Measurements from ENCODE around the gene SPRED1. TPM values are rescaled to one million over a fixed set of nuclear protein-coding genes. Genes with fewer than 3 reads are reported as not detected.

Gene SPRED1
- total and polyA plus RNA-seq, 2 of the 4 experiments (the other 2 are of a cell fraction) = 6.6 to 17.9 TPM

- H3K4ac ChIP-seq (ENCODE audit: low read depth, low read length) = no peak overlapping the region
- H2AFZ ChIP-seq (replicated peaks; ENCODE audit: low read length, poor library complexity) = no peak overlapping the region
- whole genome bisulfite sequencing, 2 experiments (ENCODE audit: extremely low coverage in 2 of 2, insufficient read length in 1 of 2) = no CpG with 5 or more reads among the region's 3 CpGs
- no peak overlapping the region for H4K91ac ChIP-seq (ENCODE audit: insufficient read depth, low read depth, low read length)
- H2BK15ac ChIP-seq (ENCODE audit: low read depth, low read length) = no peak overlapping the region
- H2BK120ac ChIP-seq (ENCODE audit: low read depth, low read length) = no peak overlapping the region
- no peak overlapping the region for H3K9ac ChIP-seq (ENCODE audit: low read depth, low read length)
- peaks cover 33% of the 10 kb centered on the region; the same call in 1 of the 2 replicates for H4K20me1 ChIP-seq (ENCODE audit: insufficient read depth, low read length)
- ATAC-seq (ENCODE audit: low read depth) (no peak), DNase-seq (no peak)
- ChIA-PET POLR2A (ENCODE audit: unreplicated experiment) (no interaction called here), CTCF (interaction anchor here (1.1 kb wide), 1 partner anchor 22 kb away, joined by 3 read pairs; no protein-coding TSS in a partner anchor)
- no peak overlapping the region for H4K5ac ChIP-seq (ENCODE audit: low read depth, low read length)
- H3K4me1 ChIP-seq (ENCODE audit: control insufficient read depth, insufficient read depth, low read length) = peaks cover 2% of the 10 kb centered on the region; the same call in 1 of the 2 replicates
- no peaks in the 10 kb centered on the region for H3K27me3 ChIP-seq (ENCODE audit: control insufficient read depth, insufficient read depth, low read length)
- no TSS peak for BruUV-seq (replicated peaks)
- dilution Hi-C loops (cut with HindIII; ENCODE audit: low sequenced_read_pairs, unreplicated experiment) = no loop called here
- TF ChIP-seq MXI1 (IDR thresholded peaks at IDR 0.05; ENCODE audit: borderline replicate concordance, low read depth, low read length) (no peak), MAFK (IDR thresholded peaks at IDR 0.05; ENCODE audit: low read depth, low read length) (peak; percentile 56; the same call in 1 of the 2 replicates)
- no peak overlapping the region for H2AK9ac ChIP-seq (replicated peaks; ENCODE audit: low read depth, low read length, poor library complexity)
- no peak overlapping the region for H2BK20ac ChIP-seq (ENCODE audit: low read depth, low read length)
- H3K27ac ChIP-seq (ENCODE audit: insufficient read depth, low read length) = no peak overlapping the region
- H3K9me3 ChIP-seq (ENCODE audit: control insufficient read depth, insufficient read depth, low read length) = no peaks in the 10 kb centered on the region
- H3K79me1 ChIP-seq (ENCODE audit: low read depth in 1 of 2, low read length in 2 of 2) = peaks cover 17 to 41% of the 10 kb centered on the region in 2 experiments
- H3K56ac ChIP-seq (ENCODE audit: extremely low read depth, insufficient read depth, low read length) = no peak overlapping the region
- no peak overlapping the region for H4K8ac ChIP-seq (ENCODE audit: low read depth in 2 of 2, low read length in 2 of 2)
- H3K4me3 ChIP-seq (ENCODE audit: insufficient read depth, low read depth, low read length) = no peak overlapping the region
- H3K14ac ChIP-seq (replicated peaks; ENCODE audit: low read depth, low read length) = no peak overlapping the region
- no peak overlapping the region for H2AK5ac ChIP-seq (ENCODE audit: low read depth, low read length)
- no peak overlapping the region for H3K18ac ChIP-seq (ENCODE audit: low read depth, low read length)
- in situ Hi-C loops (cut with MboI; ENCODE audit: low sequenced_read_pairs) = no loop called here
- intact Hi-C loops (cut with micrococcal nuclease) = no loop called here
- H3K23ac ChIP-seq (ENCODE audit: low read depth, low read length) = no peak overlapping the region
- no peak overlapping the region for H2BK5ac ChIP-seq (ENCODE audit: low read depth, low read length, poor library complexity, severe bottlenecking)
- no peaks in the 10 kb centered on the region for H3K9me1 ChIP-seq (ENCODE audit: insufficient read depth, low read length)
- H3K36me3 ChIP-seq (ENCODE audit: control insufficient read depth, insufficient read depth, low read length) = peaks cover 6% of the 10 kb centered on the region
- no peak overlapping the region for H3K4me2 ChIP-seq (ENCODE audit: low read depth, low read length)
Measured at GRCh38 chr15:38312190-38312589, 59.6 kb downstream of the SPRED1 start.
